ENCODE measurements around the gene CTDP1.

CTDP1 gene

DNA sequence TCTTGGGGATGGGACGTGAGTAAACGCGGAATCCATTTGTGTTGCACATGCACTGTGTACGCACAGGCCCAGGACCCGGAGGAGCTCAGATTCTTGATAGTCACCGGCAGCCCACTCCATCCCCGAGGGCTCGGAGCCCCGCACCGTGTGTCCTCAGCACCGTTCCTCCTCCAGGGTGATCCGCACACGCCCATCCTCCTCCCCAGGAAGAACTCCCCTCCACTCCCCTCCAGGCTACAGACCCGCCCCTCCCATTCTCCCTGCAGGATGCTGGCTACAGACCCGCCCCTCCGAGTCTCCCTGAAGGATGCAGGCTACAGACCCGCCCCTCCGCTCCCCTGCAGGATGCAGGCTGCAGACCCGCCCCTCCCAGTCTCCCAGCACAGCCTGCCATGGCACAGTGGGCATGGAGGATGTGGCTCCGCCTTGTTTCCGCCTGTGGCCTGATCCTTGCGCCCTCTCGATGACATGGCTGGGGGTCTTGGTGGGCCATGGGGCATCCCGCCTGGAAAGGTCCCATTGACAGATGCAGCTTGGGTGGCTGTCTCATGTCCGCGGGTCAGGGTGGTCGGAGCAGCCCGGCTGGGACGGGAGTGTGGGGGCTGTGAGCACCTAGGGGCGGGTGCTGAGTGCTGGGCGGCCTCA lies 14.1 kb downstream of the CTDP1 start:
- TF ChIP-seq TAF1 (IDR thresholded peaks at IDR 0.05; ENCODE audit: borderline replicate concordance, insufficient read depth, low read length) (no peak), FOXP2 (optimal IDR thresholded peaks at IDR 0.05; ENCODE audit: borderline replicate concordance, extremely low read depth, extremely low read length, insufficient read depth) (no peak), POLR2AphosphoS5 (IDR thresholded peaks at IDR 0.05; ENCODE audit: low read depth, low read length) (no peak), SIN3A (IDR thresholded peaks at IDR 0.05; ENCODE audit: borderline replicate concordance, insufficient read depth, low read length) (no peak)
- TF ChIP-seq, protein P1, sequence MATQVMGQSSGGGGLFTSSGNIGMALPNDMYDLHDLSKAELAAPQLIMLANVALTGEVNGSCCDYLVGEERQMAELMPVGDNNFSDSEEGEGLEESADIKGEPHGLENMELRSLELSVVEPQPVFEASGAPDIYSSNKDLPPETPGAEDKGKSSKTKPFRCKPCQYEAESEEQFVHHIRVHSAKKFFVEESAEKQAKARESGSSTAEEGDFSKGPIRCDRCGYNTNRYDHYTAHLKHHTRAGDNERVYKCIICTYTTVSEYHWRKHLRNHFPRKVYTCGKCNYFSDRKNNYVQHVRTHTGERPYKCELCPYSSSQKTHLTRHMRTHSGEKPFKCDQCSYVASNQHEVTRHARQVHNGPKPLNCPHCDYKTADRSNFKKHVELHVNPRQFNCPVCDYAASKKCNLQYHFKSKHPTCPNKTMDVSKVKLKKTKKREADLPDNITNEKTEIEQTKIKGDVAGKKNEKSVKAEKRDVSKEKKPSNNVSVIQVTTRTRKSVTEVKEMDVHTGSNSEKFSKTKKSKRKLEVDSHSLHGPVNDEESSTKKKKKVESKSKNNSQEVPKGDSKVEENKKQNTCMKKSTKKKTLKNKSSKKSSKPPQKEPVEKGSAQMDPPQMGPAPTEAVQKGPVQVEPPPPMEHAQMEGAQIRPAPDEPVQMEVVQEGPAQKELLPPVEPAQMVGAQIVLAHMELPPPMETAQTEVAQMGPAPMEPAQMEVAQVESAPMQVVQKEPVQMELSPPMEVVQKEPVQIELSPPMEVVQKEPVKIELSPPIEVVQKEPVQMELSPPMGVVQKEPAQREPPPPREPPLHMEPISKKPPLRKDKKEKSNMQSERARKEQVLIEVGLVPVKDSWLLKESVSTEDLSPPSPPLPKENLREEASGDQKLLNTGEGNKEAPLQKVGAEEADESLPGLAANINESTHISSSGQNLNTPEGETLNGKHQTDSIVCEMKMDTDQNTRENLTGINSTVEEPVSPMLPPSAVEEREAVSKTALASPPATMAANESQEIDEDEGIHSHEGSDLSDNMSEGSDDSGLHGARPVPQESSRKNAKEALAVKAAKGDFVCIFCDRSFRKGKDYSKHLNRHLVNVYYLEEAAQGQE (IDR thresholded peaks at IDR 0.05; ENCODE audit: insufficient read depth in 1 of 2, low read depth in 2 of 2, low read length in 2 of 2): no peak

DNA sequence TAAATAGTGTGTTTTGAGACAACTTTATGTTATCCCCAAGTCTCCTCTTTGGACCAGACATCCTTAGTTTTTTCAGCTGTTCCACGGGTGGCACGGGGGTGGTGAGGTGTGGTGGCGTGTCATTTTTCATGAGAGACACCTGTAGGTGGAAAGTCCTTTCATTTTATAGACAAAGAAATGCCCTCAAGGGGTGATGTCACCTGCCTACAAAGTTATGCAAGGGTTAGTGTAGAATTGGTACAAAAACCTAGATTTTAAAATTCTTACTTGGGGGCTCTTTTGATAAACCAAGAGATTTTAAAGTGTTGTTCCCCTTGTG lies 15.3 kb downstream of the CTDP1 start:
- TF ChIP-seq POLR2AphosphoS5 (IDR thresholded peaks at IDR 0.05; ENCODE audit: low read depth, low read length) (no peak), FOXP2 (optimal IDR thresholded peaks at IDR 0.05; ENCODE audit: borderline replicate concordance, extremely low read depth, extremely low read length, insufficient read depth) (no peak), TAF1 (IDR thresholded peaks at IDR 0.05; ENCODE audit: borderline replicate concordance, insufficient read depth, low read length) (no peak), SIN3A (IDR thresholded peaks at IDR 0.05; ENCODE audit: borderline replicate concordance, insufficient read depth, low read length) (no peak)
- TF ChIP-seq, protein P1 (IDR thresholded peaks at IDR 0.05; ENCODE audit: insufficient read depth in 1 of 2, low read depth in 2 of 2, low read length in 2 of 2): no peak

GRCh38 chr18:79695269-79695668 lies 15.7 kb downstream of the CTDP1 start:
- no peak for TF ChIP-seq FOXP2 (optimal IDR thresholded peaks at IDR 0.05; ENCODE audit: borderline replicate concordance, extremely low read depth, extremely low read length, insufficient read depth)
- no peak for TF ChIP-seq POLR2AphosphoS5 (IDR thresholded peaks at IDR 0.05; ENCODE audit: low read depth, low read length)
- TF ChIP-seq, protein P1 (IDR thresholded peaks at IDR 0.05; ENCODE audit: insufficient read depth in 1 of 2, low read depth in 2 of 2, low read length in 2 of 2): no peak
- no peak for TF ChIP-seq SIN3A (IDR thresholded peaks at IDR 0.05; ENCODE audit: borderline replicate concordance, insufficient read depth, low read length)
- no peak for TF ChIP-seq TAF1 (IDR thresholded peaks at IDR 0.05; ENCODE audit: borderline replicate concordance, insufficient read depth, low read length)

DNA sequence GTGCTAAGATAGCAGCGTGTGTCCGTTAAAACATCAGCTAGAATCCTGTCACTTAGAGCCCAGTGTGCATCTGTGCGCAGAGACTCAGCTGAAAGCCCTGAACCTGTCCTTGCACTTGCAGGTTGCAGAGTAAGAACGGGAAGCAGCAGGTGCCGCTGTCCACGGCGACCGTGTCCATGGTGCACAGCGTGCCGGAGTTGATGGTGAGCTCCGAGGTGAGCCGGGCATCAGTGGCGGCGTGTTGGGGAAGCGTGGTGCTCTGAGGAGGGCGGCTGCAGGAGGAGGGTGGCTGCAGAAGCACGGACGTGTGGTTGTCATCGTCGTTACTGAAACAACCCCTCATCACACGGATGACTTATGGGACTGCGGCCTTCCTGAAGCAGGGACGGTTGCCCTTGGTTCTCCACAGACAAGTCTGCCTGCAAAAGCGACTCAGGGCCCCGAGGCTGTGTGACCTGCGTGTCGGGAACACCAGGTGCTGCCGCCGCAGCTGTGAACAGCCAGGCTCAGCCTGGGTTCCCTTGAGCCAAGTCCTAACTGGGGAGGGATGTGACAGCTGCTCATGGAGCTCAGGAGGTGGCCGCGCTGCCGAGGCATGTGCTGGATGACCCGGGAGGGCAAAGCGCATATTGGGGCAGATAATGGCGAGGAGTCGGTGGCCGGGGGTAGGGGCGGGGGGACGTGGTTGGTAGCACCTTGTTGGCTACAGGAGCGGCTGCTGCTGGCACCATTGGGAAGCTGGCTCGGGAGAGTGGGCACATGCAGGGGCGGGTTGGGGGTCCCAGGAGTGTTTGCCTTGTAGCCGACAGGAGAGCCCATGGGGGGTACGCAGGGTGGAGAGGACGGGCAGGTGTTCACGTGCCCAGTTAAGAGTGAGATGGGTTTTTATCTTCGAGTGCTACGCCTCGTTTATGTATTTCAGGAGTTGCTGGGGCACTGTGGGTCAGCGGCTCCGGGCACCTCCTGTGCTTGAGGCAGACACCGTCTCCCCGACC lies 16.6 kb downstream of the CTDP1 start:
- TF ChIP-seq TAF1 (IDR thresholded peaks at IDR 0.05; ENCODE audit: borderline replicate concordance, insufficient read depth, low read length) (no peak), POLR2AphosphoS5 (IDR thresholded peaks at IDR 0.05; ENCODE audit: low read depth, low read length) (no peak), SIN3A (IDR thresholded peaks at IDR 0.05; ENCODE audit: borderline replicate concordance, insufficient read depth, low read length) (no peak), FOXP2 (optimal IDR thresholded peaks at IDR 0.05; ENCODE audit: borderline replicate concordance, extremely low read depth, extremely low read length, insufficient read depth) (no peak)
- TF ChIP-seq, protein P1 (IDR thresholded peaks at IDR 0.05; ENCODE audit: insufficient read depth in 1 of 2, low read depth in 2 of 2, low read length in 2 of 2): no peak
